HCT116 (cell line): ENCODE results near the gene TTC32.

ENCODE experiments used
- CEBPB ChIP-seq: IDR thresholded peaks from 2 replicates; pipeline ENCODE4 v1.6.1; 2012; ENCODE audit warnings: low read depth
- CTCF ChIP-seq, 3 experiments: fragments of 200-600 bp in 1 of 3; sonication (generic) in 1 of 3; IDR thresholded peaks in 2 of 3; conservative IDR thresholded peaks in 1 of 3; 2 replicates each; pipeline ENCODE4 v1.5.1; 2012 to 2017; ENCODE audit warnings: low read depth in 2 of 3, low read length in 2 of 3, antibody characterized with exemption in 1 of 3, borderline replicate concordance in 1 of 3, control low read depth in 1 of 3, mild to moderate bottlenecking in 1 of 3, mixed read lengths in 1 of 3, mixed run types in 1 of 3, moderate library complexity in 1 of 3; ENCODE audit not compliant: insufficient read depth in 1 of 3
- ELF1 ChIP-seq: IDR thresholded peaks from 2 replicates; pipeline ENCODE4 v1.6.1; 2012; ENCODE audit warnings: low read depth, borderline replicate concordance
- EZH2 ChIP-seq: fragments of 200-600 bp; sonication (generic); IDR thresholded peaks from 2 replicates; pipeline ENCODE4 v1.6.1; 2017; ENCODE audit warnings: antibody characterized with exemption, mixed run types
- EZH2phosphoT487 ChIP-seq: fragments of 200-600 bp; IDR thresholded peaks from 2 replicates; pipeline ENCODE4 v1.6.1; 2018; ENCODE audit warnings: antibody characterized with exemption, borderline replicate concordance
- MAX ChIP-seq: IDR thresholded peaks from 2 replicates; pipeline ENCODE4 v1.6.1; 2012
- POLR2A ChIP-seq: IDR thresholded peaks from 2 replicates; pipeline ENCODE4 v1.7.0; 2011; ENCODE audit warnings: borderline replicate concordance; ENCODE audit not compliant: insufficient read depth, insufficient read length; ENCODE audit errors: extremely low read depth
- POLR2AphosphoS5 ChIP-seq: IDR thresholded peaks from 2 replicates; pipeline ENCODE4 v1.6.1; 2011; ENCODE audit warnings: mild to moderate bottlenecking, low read depth, low read length, moderate library complexity
- RAD21 ChIP-seq: IDR thresholded peaks from 2 replicates; pipeline ENCODE4 v1.6.1; 2012; ENCODE audit warnings: low read depth, mild to moderate bottlenecking
- REST ChIP-seq: IDR thresholded peaks from 2 replicates; pipeline ENCODE4 v1.6.1; 2012; ENCODE audit warnings: low read depth
- SIN3A ChIP-seq: IDR thresholded peaks from 2 replicates; pipeline ENCODE4 v1.6.1; 2012; ENCODE audit warnings: low read depth
- SP1 ChIP-seq: IDR thresholded peaks from 2 replicates; pipeline ENCODE4 v1.6.1; 2012; ENCODE audit warnings: low read depth
- YY1 ChIP-seq: IDR thresholded peaks from 2 replicates; pipeline ENCODE4 v1.6.1; 2011; ENCODE audit warnings: low read length, low read depth, moderate library complexity, mild to moderate bottlenecking; ENCODE audit not compliant: insufficient replicate concordance; ENCODE audit errors: extremely low read depth
- ZNF274 ChIP-seq: fragments of 200-500 bp; sonication (Bioruptor generic); IDR thresholded peaks from 2 replicates; pipeline ENCODE4 v1.6.1; 2014; ENCODE audit warnings: mild to moderate bottlenecking, low read depth, low read length, inconsistent platforms

GRCh38 chr2:19949071-19949470, 47.3 kb upstream of the TTC32 start:
- no peak for TF ChIP-seq CTCF (IDR thresholded peaks at IDR 0.05 in 2 of 3, conservative IDR thresholded peaks at IDR 0.05 in 1 of 3; ENCODE audit: borderline replicate concordance in 1 of 3, insufficient read depth in 1 of 3, low read depth in 2 of 3, low read length in 2 of 3)
- no peak for TF ChIP-seq YY1
- no peak for TF ChIP-seq REST
- no peak for TF ChIP-seq ZNF274
- TF ChIP-seq POLR2A: no peak
- no peak for TF ChIP-seq EZH2
- no peak for TF ChIP-seq POLR2AphosphoS5
- no peak for TF ChIP-seq CEBPB
- TF ChIP-seq SIN3A: no peak
- TF ChIP-seq SP1: no peak
- TF ChIP-seq ELF1: no peak
- TF ChIP-seq RAD21: no peak
- TF ChIP-seq MAX: no peak
- TF ChIP-seq EZH2phosphoT487: no peak
